Astrocyte (in vitro differentiated cells and primary cell): ENCODE measurements around the gene RBM20. TPM values are rescaled to one million over a fixed set of nuclear protein-coding genes. Genes with fewer than 3 reads are reported as not detected.
A peak's percentile ranks its signal among the peaks of the same experiment; 100 is the strongest.

Experiments
- DNase-seq: peaks from one replicate; pipeline ENCODE4 v3.0.0-alpha.2; 2010; ENCODE audit warnings: low read depth
- FAIRE-seq: peaks from 2 replicates; lab custom pipeline; 2011; peaks lifted over from hg19 to GRCh38; lab: Jason Lieb, UNC
- H2AFZ ChIP-seq: 2 replicates; pipeline ENCODE4 v1.6.0; 2012; ENCODE audit warnings: low read depth, low read length, inconsistent platforms
- H3K27ac ChIP-seq: 2 replicates; pipeline ENCODE4 v1.5.1; 2011; ENCODE audit warnings: low read depth, low read length, inconsistent platforms
- H3K27me3 ChIP-seq: 2 replicates; pipeline ENCODE4 v1.6.0; 2011; ENCODE audit warnings: low read length, inconsistent platforms; ENCODE audit not compliant: insufficient read depth
- H3K36me3 ChIP-seq: 2 replicates; pipeline ENCODE4 v1.5.1; 2011; ENCODE audit warnings: low read length, inconsistent platforms; ENCODE audit not compliant: insufficient read depth
- H3K4me1 ChIP-seq: 2 replicates; pipeline ENCODE4 v1.5.1; 2011; ENCODE audit warnings: low read length, inconsistent platforms; ENCODE audit not compliant: insufficient read depth
- H3K4me2 ChIP-seq: 2 replicates; pipeline ENCODE4 v1.6.0; 2012; ENCODE audit warnings: low read length, inconsistent platforms
- H3K4me3 ChIP-seq: 2 replicates; pipeline ENCODE4 v1.5.1; 2011; ENCODE audit warnings: low read depth, mild to moderate bottlenecking, low read length, inconsistent platforms; ENCODE audit not compliant: insufficient read depth
- H3K79me2 ChIP-seq: 2 replicates; pipeline ENCODE4 v1.6.0; 2012; ENCODE audit warnings: mild to moderate bottlenecking, low read length, inconsistent platforms; ENCODE audit not compliant: insufficient read depth
- H3K9ac ChIP-seq: 2 replicates; pipeline ENCODE4 v1.6.0; 2012; ENCODE audit warnings: mild to moderate bottlenecking, low read length, inconsistent platforms
- H3K9me3 ChIP-seq: 2 replicates; pipeline ENCODE4 v1.5.1; 2012; ENCODE audit warnings: low read depth, mild to moderate bottlenecking, low read length, inconsistent platforms; ENCODE audit not compliant: insufficient read depth
- H4K20me1 ChIP-seq: 2 replicates; pipeline ENCODE4 v1.6.0; 2012; ENCODE audit warnings: low read length, inconsistent platforms; ENCODE audit not compliant: insufficient read depth
- H3K27ac Mint-ChIP-seq: one replicate; pipeline ENCODE4 v1.8.0; 2021; ENCODE audit warnings: mild to moderate bottlenecking, mixed read lengths; ENCODE audit not compliant: unreplicated experiment
- H3K27me3 Mint-ChIP-seq: one replicate; pipeline ENCODE4 v1.8.0; 2021; ENCODE audit warnings: low read depth, mixed read lengths; ENCODE audit not compliant: unreplicated experiment
- H3K36me3 Mint-ChIP-seq: one replicate; pipeline ENCODE4 v1.8.0; 2021; ENCODE audit warnings: low read depth, mixed read lengths; ENCODE audit not compliant: unreplicated experiment
- H3K4me1 Mint-ChIP-seq: one replicate; pipeline ENCODE4 v1.8.0; 2021; ENCODE audit warnings: low read depth, mixed read lengths; ENCODE audit not compliant: unreplicated experiment
- H3K4me3 Mint-ChIP-seq: one replicate; pipeline ENCODE4 v1.8.0; 2021; ENCODE audit warnings: mild to moderate bottlenecking, moderate library complexity, mixed read lengths; ENCODE audit not compliant: unreplicated experiment
- H3K9me3 Mint-ChIP-seq: one replicate; pipeline ENCODE4 v1.8.0; 2021; ENCODE audit warnings: mild to moderate bottlenecking, mixed read lengths; ENCODE audit not compliant: unreplicated experiment
- CTCF ChIP-seq: IDR thresholded peaks from 2 replicates; pipeline ENCODE4 v1.5.1; 2011; ENCODE audit warnings: low read depth, mild to moderate bottlenecking, inconsistent platforms, low read length, moderate library complexity; ENCODE audit not compliant: insufficient read depth
- EZH2 ChIP-seq: IDR thresholded peaks from 2 replicates; pipeline ENCODE4 v1.6.1; 2012; ENCODE audit warnings: mild to moderate bottlenecking, low read length, inconsistent platforms; ENCODE audit not compliant: insufficient read depth
- total RNA-seq: library from RNA; stranded (reverse); gene quantifications from 2 replicates; pipeline ENCODE4 v1.2.1, GENCODE V29; 2021

Gene RBM20
- total RNA-seq, 1 donor from 2014 or later: 1.5 TPM

GRCh38 chr10:110774069-110775019 is 130.2 kb downstream of the RBM20 start:
- H3K4me2 ChIP-seq: peak overlapping the region; percentile 35
- Mint-ChIP-seq H3K36me3 (no peaks in the 10 kb centered on the region), H3K9me3 (peaks cover 2% of the 10 kb centered on the region), H3K27me3 (no peaks in the 10 kb centered on the region), H3K4me1 (peaks cover 15% of the 10 kb centered on the region), H3K27ac (peak overlapping the region; percentile 78), H3K4me3 (no peak overlapping the region)
- no peak for FAIRE-seq
- no peaks in the 10 kb centered on the region for H3K36me3 ChIP-seq
- peak; percentile 84 for DNase-seq
- H2AFZ ChIP-seq: no peak overlapping the region
- H3K9me3 ChIP-seq: no peaks in the 10 kb centered on the region
- no peaks in the 10 kb centered on the region for H4K20me1 ChIP-seq
- H3K27ac ChIP-seq: peak overlapping the region; percentile 29
- no peak overlapping the region for H3K9ac ChIP-seq
- no peaks in the 10 kb centered on the region for H3K27me3 ChIP-seq
- H3K79me2 ChIP-seq: no peaks in the 10 kb centered on the region
- peaks cover 10% of the 10 kb centered on the region for H3K4me1 ChIP-seq
- H3K4me3 ChIP-seq: no peak overlapping the region
- TF ChIP-seq EZH2 (no peak), CTCF (no peak)

- H3K4me2 ChIP-seq: no peak overlapping the region
- no peak overlapping the region for H3K27ac ChIP-seq
- H2AFZ ChIP-seq: no peak overlapping the region
- H4K20me1 ChIP-seq: no peaks in the 10 kb centered on the region
- no peak for FAIRE-seq
- no peak overlapping the region for H3K4me3 ChIP-seq
- Mint-ChIP-seq H3K36me3 (no peaks in the 10 kb centered on the region), H3K27me3 (no peaks in the 10 kb centered on the region), H3K4me3 (no peak overlapping the region), H3K9me3 (peaks cover 2% of the 10 kb centered on the region), H3K27ac (peak overlapping the region; percentile 78), H3K4me1 (peaks cover 18% of the 10 kb centered on the region)
- H3K27me3 ChIP-seq: no peaks in the 10 kb centered on the region
- no peak for TF ChIP-seq EZH2
- TF ChIP-seq CTCF: no peak
- H3K9ac ChIP-seq: no peak overlapping the region
- peaks cover 10% of the 10 kb centered on the region for H3K4me1 ChIP-seq
- no peaks in the 10 kb centered on the region for H3K9me3 ChIP-seq
- H3K36me3 ChIP-seq: no peaks in the 10 kb centered on the region
- no peaks in the 10 kb centered on the region for H3K79me2 ChIP-seq
- DNase-seq: no peak
Measured at GRCh38 chr10:110775020-110775375, 130.9 kb downstream of the RBM20 start.

- Histone ChIP-seq H3K79me2 (no peaks in the 10 kb centered on the region), H3K9me3 (no peaks in the 10 kb centered on the region), H3K9ac (no peak overlapping the region), H3K36me3 (no peaks in the 10 kb centered on the region), H3K4me3 (no peak overlapping the region), H3K4me1 (peaks cover 10% of the 10 kb centered on the region), H4K20me1 (no peaks in the 10 kb centered on the region), H2AFZ (no peak overlapping the region), H3K27me3 (no peaks in the 10 kb centered on the region), H3K27ac (no peak overlapping the region), H3K4me2 (no peak overlapping the region)
- FAIRE-seq (no peak), DNase-seq (no peak)
- Mint-ChIP-seq H3K27ac (no peak overlapping the region), H3K9me3 (peaks cover 2% of the 10 kb centered on the region), H3K4me1 (peaks cover 18% of the 10 kb centered on the region), H3K27me3 (no peaks in the 10 kb centered on the region), H3K36me3 (no peaks in the 10 kb centered on the region), H3K4me3 (no peak overlapping the region)
- TF ChIP-seq EZH2 (no peak), CTCF (no peak)
Measured at GRCh38 chr10:110775406-110775805, 131.3 kb downstream of the RBM20 start.
